Upper lobe of left lung (tissue), 6 donors: Measurements from ENCODE around the gene SNAI3. TPM values are rescaled to one million over a fixed set of nuclear protein-coding genes. Genes with fewer than 3 reads are reported as not detected.
A peak's percentile ranks its signal among the peaks of the same experiment; 100 is the strongest.

Experiments
- ATAC-seq, 2 donors: fragments of 200-7000 bp; cut with Tn5 transposase; one replicate each; pipeline ENCODE4 v1.9.1; 2022; ENCODE audit warnings: mild to moderate bottlenecking in 2 of 2, moderate library complexity in 2 of 2; ENCODE audit not compliant: low FRiP score in 2 of 2
- DNase-seq, 2 donors: peaks; one replicate each; pipeline ENCODE4 v3.0.0-alpha.2; 2019 to 2020
- H3K27ac ChIP-seq, 4 donors: fragments of 200-600 bp; sonication (generic); one replicate each; pipeline ENCODE4 v1.5.1; 2016 to 2019
- H3K27me3 ChIP-seq, 4 donors: fragments of 200-600 bp; sonication (generic); one replicate each; pipeline ENCODE4 v1.5.1; 2017 to 2019
- H3K36me3 ChIP-seq, 4 donors: fragments of 200-600 bp; sonication (generic); one replicate each; pipeline ENCODE4 v1.5.1; 2016 to 2019
- H3K4me1 ChIP-seq, 4 donors: fragments of 200-600 bp; sonication (generic); one replicate each; pipeline ENCODE4 v1.5.1; 2018 to 2019
- H3K4me3 ChIP-seq, 4 donors: fragments of 200-600 bp; sonication (generic); one replicate each; pipeline ENCODE4 v1.5.1; 2017 to 2019; ENCODE audit warnings: mild to moderate bottlenecking in 2 of 4, moderate library complexity in 1 of 4
- H3K9me3 ChIP-seq, 4 donors: fragments of 200-600 bp; sonication (generic); one replicate each; pipeline ENCODE4 v1.5.1; 2018 to 2019
- EP300 ChIP-seq, 4 donors: sonication (generic); formaldehyde crosslinking; IDR thresholded peaks; one replicate each; pipeline ENCODE4 v1.5.1; 2017; ENCODE audit warnings: antibody characterized with exemption in 4 of 4, control low read depth in 2 of 4
- POLR2A ChIP-seq, 4 donors: fragments of 450-650 bp; IDR thresholded peaks; one replicate each; pipeline ENCODE4 v1.5.1; 2016 to 2017; ENCODE audit warnings: antibody characterized with exemption in 4 of 4, mild to moderate bottlenecking in 2 of 4
- POLR2AphosphoS5 ChIP-seq, 2 donors: sonication (generic); formaldehyde crosslinking; IDR thresholded peaks; one replicate each; pipeline ENCODE4 v1.5.1; 2017; ENCODE audit warnings: antibody characterized with exemption in 2 of 2
- WGBS, 2 donors: methylation state at CpG; one replicate each; pipeline ENCODE4 v1.1.5; 2017 to 2018; 5-methylcytosine and 5-hydroxymethylcytosine counted together
- total RNA-seq, 6 donors: library from RNA; depleted of rRNA in 4 of 6; stranded (reverse); fragments of >200 nt in 4 of 6; gene quantifications; one replicate each; pipeline versions ENCODE4 v1.1.0 to v1.2.1, GENCODE V29; 2016 to 2021
- TF ChIP-seq, protein P1 (sequence below), 6 experiments: fragments of 450-650 bp in 4 of 6; fragments of 200-600 bp in 2 of 6; sonication (generic) in 2 of 6; IDR thresholded peaks; one replicate each; pipeline ENCODE4 v1.5.1; 2016 to 2019; ENCODE audit warnings: antibody characterized with exemption in 6 of 6
- donor health status: DM: no; HTN: no; CAD: no; lungs with moderate emphysema.
- donor health status: DM: no; HTN: yes; CAD: no; lungs with severe emphysema.

The SNAI3 gene
- total RNA-seq, 6 donors from 2014 or later = 0.78 to 8.1 (median 7.0) TPM; not detected in 1

DNA sequence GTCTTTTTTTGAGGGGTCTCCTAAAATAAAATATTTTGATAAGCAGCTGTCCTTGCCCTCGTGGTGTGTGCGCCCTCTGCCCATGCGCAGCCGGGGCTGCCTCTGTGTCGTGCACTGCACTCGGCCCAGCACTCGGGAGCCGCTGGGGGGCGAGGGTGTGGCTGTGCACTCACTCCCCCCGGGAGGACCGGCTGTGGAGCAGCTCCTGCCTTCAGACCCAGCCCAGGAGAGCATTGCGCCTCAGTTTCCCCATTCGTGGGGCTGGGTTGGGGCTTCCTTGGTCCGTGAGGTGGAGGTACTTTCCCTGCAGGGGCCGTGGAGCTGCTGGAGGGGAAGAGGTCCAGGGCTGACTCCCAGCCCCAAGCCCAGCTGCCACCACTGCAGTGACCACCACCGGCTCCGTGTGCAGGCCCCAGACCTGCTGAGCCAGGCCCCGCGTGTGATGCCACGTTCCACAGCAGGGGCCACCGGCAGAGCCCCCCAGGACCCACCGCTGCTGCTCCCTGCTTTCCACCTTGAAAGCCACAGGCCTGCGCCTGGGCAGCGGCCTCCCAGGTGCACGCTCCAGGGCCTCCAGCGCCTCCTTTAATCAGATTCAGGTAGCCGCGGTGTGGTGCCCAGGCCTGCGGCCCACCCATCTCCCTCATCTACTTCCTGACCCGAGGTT lies 54.3 kb downstream of the SNAI3 start:
- no peak overlapping the region for H3K4me3 ChIP-seq
- no peaks in the 10 kb centered on the region for H3K27me3 ChIP-seq
- 92 to 94% methylated on average over 14 to 24 of the region's 30 CpGs for WGBS, 2 donors
- no peak overlapping the region for H3K27ac ChIP-seq
- peaks cover 11 to 21% (median 18%) of the 10 kb centered on the region in 4 donors for H3K4me1 ChIP-seq
- H3K9me3 ChIP-seq = no peaks in the 10 kb centered on the region
- no peak for ATAC-seq
- TF ChIP-seq POLR2A (IDR thresholded peaks at IDR 0.05) (no peak), EP300 (IDR thresholded peaks at IDR 0.05) (no peak), POLR2AphosphoS5 (IDR thresholded peaks at IDR 0.05) (no peak)
- TF ChIP-seq, protein P1, sequence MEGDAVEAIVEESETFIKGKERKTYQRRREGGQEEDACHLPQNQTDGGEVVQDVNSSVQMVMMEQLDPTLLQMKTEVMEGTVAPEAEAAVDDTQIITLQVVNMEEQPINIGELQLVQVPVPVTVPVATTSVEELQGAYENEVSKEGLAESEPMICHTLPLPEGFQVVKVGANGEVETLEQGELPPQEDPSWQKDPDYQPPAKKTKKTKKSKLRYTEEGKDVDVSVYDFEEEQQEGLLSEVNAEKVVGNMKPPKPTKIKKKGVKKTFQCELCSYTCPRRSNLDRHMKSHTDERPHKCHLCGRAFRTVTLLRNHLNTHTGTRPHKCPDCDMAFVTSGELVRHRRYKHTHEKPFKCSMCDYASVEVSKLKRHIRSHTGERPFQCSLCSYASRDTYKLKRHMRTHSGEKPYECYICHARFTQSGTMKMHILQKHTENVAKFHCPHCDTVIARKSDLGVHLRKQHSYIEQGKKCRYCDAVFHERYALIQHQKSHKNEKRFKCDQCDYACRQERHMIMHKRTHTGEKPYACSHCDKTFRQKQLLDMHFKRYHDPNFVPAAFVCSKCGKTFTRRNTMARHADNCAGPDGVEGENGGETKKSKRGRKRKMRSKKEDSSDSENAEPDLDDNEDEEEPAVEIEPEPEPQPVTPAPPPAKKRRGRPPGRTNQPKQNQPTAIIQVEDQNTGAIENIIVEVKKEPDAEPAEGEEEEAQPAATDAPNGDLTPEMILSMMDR (IDR thresholded peaks at IDR 0.05) = no peak
- DNase-seq = peak in 1 of 2 donors; percentile 82
- H3K36me3 ChIP-seq = peaks cover 21 to 62% (median 55%) of the 10 kb centered on the region in 4 donors

DNA sequence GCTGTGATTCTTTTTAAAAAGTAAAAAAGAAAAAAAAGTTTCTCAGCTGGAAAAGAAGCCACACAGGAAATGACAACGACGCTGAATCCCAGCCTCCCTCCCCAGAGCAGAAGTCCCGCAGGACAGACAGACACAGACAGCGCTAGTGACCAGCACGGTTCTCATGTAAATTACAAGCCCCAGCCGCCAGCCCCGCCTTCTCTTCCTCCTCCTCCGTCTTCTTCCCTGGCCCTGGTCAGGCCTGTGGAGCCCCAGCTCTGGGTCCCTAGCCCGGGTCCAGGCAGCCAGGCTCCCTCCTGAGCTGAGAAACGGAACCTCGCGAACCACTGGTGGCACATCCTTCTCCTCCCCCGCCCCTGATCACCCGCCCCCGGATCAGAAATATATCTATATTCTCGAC lies 54.9 kb downstream of the SNAI3 start:
- WGBS, 2 donors = 70 to 81% methylated on average over 16 of the region's 16 CpGs
- H3K4me3 ChIP-seq = no peak overlapping the region
- H3K27ac ChIP-seq = no peak overlapping the region
- H3K4me1 ChIP-seq = peaks cover 11 to 21% (median 18%) of the 10 kb centered on the region in 4 donors
- H3K27me3 ChIP-seq = no peaks in the 10 kb centered on the region
- H3K9me3 ChIP-seq = no peaks in the 10 kb centered on the region
- no peak for TF ChIP-seq POLR2A (IDR thresholded peaks at IDR 0.05)
- no peak for TF ChIP-seq POLR2AphosphoS5 (IDR thresholded peaks at IDR 0.05)
- no peak for TF ChIP-seq EP300 (IDR thresholded peaks at IDR 0.05)
- TF ChIP-seq, protein P1 (IDR thresholded peaks at IDR 0.05) = no peak
- ATAC-seq (no peak), DNase-seq (peak in 1 of 2 donors; percentile 52)
- peaks cover 22 to 67% (median 57%) of the 10 kb centered on the region in 4 donors for H3K36me3 ChIP-seq

DNA sequence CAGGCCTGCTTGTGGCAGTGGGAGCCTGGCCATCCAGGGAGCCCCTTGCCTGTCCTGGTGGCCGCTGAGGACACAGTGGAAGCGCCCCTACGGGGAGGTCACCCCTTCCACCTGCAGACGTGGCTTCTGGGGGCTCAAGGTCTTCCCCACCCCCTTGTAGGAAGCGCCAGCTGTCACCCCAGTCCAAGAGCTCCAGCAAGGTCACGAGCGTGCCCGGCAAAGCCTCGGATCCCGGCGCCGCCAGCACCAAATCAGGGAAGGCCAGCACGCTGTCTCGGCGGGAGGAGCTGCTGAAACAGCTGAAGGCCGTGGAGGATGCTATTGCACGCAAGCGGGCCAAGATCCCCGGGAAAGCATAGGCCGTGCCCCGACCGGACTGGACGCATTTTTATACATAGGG lies 55.4 kb downstream of the SNAI3 start:
- DNase-seq (peak in 1 of 2 donors; percentile 65), ATAC-seq (no peak)
- peaks cover 22 to 72% (median 58%) of the 10 kb centered on the region in 4 donors for H3K36me3 ChIP-seq
- no peaks in the 10 kb centered on the region for H3K9me3 ChIP-seq
- TF ChIP-seq, protein P1 (IDR thresholded peaks at IDR 0.05) = no peak
- TF ChIP-seq POLR2AphosphoS5 (IDR thresholded peaks at IDR 0.05) (no peak), EP300 (IDR thresholded peaks at IDR 0.05) (no peak), POLR2A (IDR thresholded peaks at IDR 0.05) (no peak)
- H3K27me3 ChIP-seq = no peaks in the 10 kb centered on the region
- H3K4me3 ChIP-seq = no peak overlapping the region
- WGBS, 2 donors = 95 to 96% methylated on average over 18 to 21 of the region's 23 CpGs
- no peak overlapping the region for H3K27ac ChIP-seq
- H3K4me1 ChIP-seq = peaks cover 11 to 21% (median 18%) of the 10 kb centered on the region in 4 donors

DNA sequence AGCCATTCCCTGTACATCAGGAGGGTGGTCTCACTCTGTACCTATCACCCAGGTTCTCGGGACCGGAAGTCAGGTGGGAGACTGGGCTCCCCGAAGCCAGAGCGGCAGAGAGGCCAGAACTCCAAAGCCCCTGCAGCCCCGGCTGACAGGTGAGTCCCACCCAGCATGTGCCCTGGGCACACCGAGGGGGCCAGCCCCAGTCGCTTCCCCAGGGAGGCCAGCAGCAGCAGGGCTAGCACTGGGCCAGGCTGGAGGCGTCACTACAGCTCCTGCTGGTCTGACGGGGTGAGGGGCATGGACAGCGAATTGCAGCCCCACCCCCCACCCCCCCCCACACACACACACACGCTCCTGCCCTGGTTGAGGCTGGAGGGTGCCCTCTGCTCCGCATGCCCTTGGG lies 55.9 kb downstream of the SNAI3 start:
- Histone ChIP-seq H3K4me3 (no peak overlapping the region), H3K4me1 (peaks cover 11 to 21% (median 16%) of the 10 kb centered on the region in 4 donors), H3K27ac (no peak overlapping the region), H3K27me3 (no peaks in the 10 kb centered on the region), H3K36me3 (peaks cover 22 to 75% (median 61%) of the 10 kb centered on the region in 4 donors), H3K9me3 (no peaks in the 10 kb centered on the region)
- 91 to 97% methylated on average over 6 to 11 of the region's 12 CpGs for WGBS, 2 donors
- ATAC-seq = no peak
- TF ChIP-seq, protein P1 (IDR thresholded peaks at IDR 0.05) = no peak
- no peak for TF ChIP-seq POLR2AphosphoS5 (IDR thresholded peaks at IDR 0.05)
- no peak for TF ChIP-seq POLR2A (IDR thresholded peaks at IDR 0.05)
- TF ChIP-seq EP300 (IDR thresholded peaks at IDR 0.05) = no peak
- DNase-seq = peak in 1 of 2 donors; percentile 51
